SU-DHL-6 (cell line): Measurements from ENCODE around the gene NUDCD2.

Experiments
- CTCF ChIP-seq: fragments of 200-600 bp; sonication (generic); IDR thresholded peaks from one replicate; pipeline ENCODE4 v1.5.1; 2017; ENCODE audit warnings: antibody characterized with exemption, mild to moderate bottlenecking, low read length, moderate library complexity; ENCODE audit not compliant: insufficient read depth, poor library complexity, severe bottlenecking
- EZH2phosphoT487 ChIP-seq: fragments of 200-600 bp; sonication (generic), shearing (Covaris generic); conservative IDR thresholded peaks from 2 replicates; pipeline ENCODE4 v1.6.1; 2018; ENCODE audit warnings: mild to moderate bottlenecking, antibody characterized with exemption, low read length, moderate library complexity, mixed read lengths

DNA sequence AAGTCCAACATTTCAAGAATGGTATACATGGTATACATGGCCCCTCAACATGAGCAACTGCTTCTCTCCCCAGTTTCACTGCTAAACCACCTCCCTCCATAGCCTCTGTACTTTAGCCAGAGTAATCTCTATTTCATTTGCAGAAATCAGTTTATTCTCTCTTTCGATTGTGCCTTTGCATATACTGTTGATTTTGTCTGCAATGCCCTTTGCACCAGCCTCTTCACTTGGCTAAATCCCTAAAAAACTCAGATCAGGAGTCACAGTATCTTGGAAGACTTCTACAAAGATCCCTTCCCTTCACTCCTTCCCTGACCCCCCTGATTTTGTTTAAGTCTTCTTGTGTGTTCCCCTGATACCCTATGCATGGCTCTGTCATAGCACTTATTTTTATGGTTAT, 27.4 kb downstream of the NUDCD2 start:
- TF ChIP-seq CTCF (no peak), EZH2phosphoT487 (no peak)
